Thymus (tissue), 11 donors: Measurements from ENCODE around the gene FKBP7. TPM values are rescaled to one million over a fixed set of nuclear protein-coding genes. Genes with fewer than 3 reads are reported as not detected.
"Not testable (repeated sequence)": the region's sequence is repeated elsewhere in the genome, so short reads cannot be mapped to it uniquely, and the experiment has no call there.

Experiments
- DNase-seq, 9 donors: peaks; one replicate each; pipeline ENCODE4 v3.0.0-alpha.2; 2013; ENCODE audit warnings: low spot score in 9 of 9, low read depth in 6 of 9, missing footprints in 1 of 9
- H3K27ac ChIP-seq, 2 donors: one replicate each; pipeline ENCODE4 v1.5.1; 2013; ENCODE audit warnings: control low read depth in 1 of 2, low read depth in 1 of 2, low read length in 1 of 2, mild to moderate bottlenecking in 1 of 2, moderate library complexity in 1 of 2
- H3K27me3 ChIP-seq, 2 donors: one replicate each; pipeline ENCODE4 v1.5.1; 2013; ENCODE audit warnings: low read length in 1 of 2; ENCODE audit not compliant: control insufficient read depth in 2 of 2, insufficient read depth in 1 of 2
- H3K36me3 ChIP-seq, 2 donors: one replicate each; pipeline ENCODE4 v1.5.1; 2013; ENCODE audit warnings: low read length in 1 of 2, mild to moderate bottlenecking in 1 of 2, moderate library complexity in 1 of 2; ENCODE audit not compliant: control insufficient read depth in 2 of 2, insufficient read depth in 2 of 2
- H3K4me1 ChIP-seq, 2 donors: one replicate each; pipeline ENCODE4 v1.5.1; 2013; ENCODE audit warnings: low read length in 2 of 2; ENCODE audit not compliant: control insufficient read depth in 2 of 2, insufficient read depth in 2 of 2
- H3K4me3 ChIP-seq, 2 donors: one replicate each; pipeline ENCODE4 v1.5.1; 2013; ENCODE audit warnings: low read length in 2 of 2, control low read depth in 1 of 2, mild to moderate bottlenecking in 1 of 2
- H3K9me3 ChIP-seq, 2 donors: one replicate each; pipeline ENCODE4 v1.5.1; 2013; ENCODE audit warnings: low read length in 1 of 2, mild to moderate bottlenecking in 1 of 2; ENCODE audit not compliant: control insufficient read depth in 2 of 2, insufficient read depth in 1 of 2
- WGBS: extraction: QIAGEN DNeasy Blood & Tissue Kit; methylation state at CpG from one replicate; pipeline ENCODE4 v1.1.7; 2013; 5-methylcytosine and 5-hydroxymethylcytosine counted together
- polyA plus RNA-seq: library from polyadenylated mRNA; stranded (reverse); fragments of 200-250 nt; gene quantifications from one replicate; pipeline ENCODE4 v1.2.3, GENCODE V29; 2013
- total RNA-seq: library from RNA; stranded (reverse); fragments of 120-200 nt; gene quantifications from one replicate; pipeline ENCODE4 v1.2.4, GENCODE V29; 2013
- donor health status: healthy.

The FKBP7 gene
- total and polyA plus RNA-seq, 2 donors = 6.5 to 7.4 TPM

DNA sequence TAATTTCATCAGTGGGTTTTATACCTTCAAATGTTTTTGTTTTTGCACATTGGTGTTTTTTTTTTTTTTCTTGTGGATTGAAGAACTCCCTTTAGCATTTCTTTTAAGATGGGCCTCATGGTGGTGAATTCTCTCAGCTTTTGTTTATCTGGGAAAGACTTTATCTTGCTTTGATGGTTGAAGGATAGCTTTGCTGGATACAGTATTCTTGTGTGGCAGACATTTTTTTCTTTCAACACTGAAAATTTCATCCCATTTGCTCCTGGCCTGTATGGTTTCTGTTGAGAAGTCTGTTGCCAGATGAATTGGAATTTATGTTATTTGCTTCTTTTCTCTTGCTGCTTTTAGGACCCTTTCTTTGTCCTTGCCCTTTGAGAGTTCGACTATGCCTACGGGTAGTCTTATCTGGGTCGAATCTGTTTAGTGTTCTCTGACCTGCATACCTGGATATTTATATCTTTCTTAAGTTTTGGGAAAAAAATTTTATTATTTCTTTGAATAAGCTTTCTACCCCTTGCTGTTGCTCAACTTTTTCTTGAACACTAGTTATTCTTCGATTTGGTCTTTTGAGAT, 53.1 kb downstream of the FKBP7 start:
- no peak overlapping the region for H3K4me3 ChIP-seq
- WGBS = 98% methylated on average over 4 of the region's 4 CpGs
- H3K27ac ChIP-seq = no peak overlapping the region
- peaks cover 11 to 29% of the 10 kb centered on the region in 2 donors for H3K36me3 ChIP-seq
- no peaks in the 10 kb centered on the region for H3K4me1 ChIP-seq
- DNase-seq = no peak
- peaks cover 0 to 4% of the 10 kb centered on the region in 2 donors for H3K9me3 ChIP-seq
- H3K27me3 ChIP-seq = no peaks in the 10 kb centered on the region

DNA sequence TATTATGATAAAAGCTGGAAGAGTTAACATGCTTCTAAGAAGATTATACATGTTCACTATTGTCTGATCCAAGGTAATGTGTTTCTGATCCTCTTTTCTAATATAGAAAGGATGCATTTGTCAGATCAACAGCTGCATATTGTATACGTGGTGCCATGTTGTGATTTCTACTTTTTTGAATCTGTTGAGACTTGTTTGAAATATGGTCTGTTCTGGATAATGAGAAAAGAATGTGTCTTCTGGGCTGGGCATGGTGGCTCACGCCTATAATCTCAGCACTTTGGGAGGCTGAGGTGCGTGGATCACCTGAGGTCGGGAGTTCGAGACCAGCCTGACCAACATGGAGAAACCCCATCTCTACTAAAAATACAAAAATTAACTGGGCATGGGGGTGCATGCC, 54.7 kb downstream of the FKBP7 start:
- not testable (repeated sequence) for H3K27ac ChIP-seq, H3K9me3 ChIP-seq, DNase-seq, H3K4me1 ChIP-seq, H3K27me3 ChIP-seq, H3K4me3 ChIP-seq
- 97% methylated on average over 5 of the region's 5 CpGs for WGBS
- H3K36me3 ChIP-seq = peaks cover 3 to 16% of the 10 kb centered on the region in 2 donors

DNA sequence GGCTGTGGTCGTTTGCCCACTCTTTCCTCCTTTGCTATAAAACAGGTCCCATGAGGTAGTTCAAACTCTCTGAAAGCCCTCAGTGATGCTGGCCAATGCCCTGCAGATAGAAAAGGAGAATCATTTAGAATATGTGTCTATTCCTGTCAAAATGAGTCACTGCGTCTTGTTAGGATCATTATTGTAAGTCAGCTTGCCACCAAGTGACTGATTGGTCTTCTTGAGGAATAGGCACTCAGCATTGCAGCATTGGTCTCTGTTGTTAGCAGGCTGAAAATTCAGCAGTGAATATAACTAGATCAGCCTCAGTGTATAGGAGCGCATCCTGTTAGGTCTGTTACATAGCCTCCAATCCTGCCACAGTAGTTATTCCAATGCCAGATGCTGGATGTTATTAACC, 56.3 kb downstream of the FKBP7 start:
- Histone ChIP-seq H3K4me3 (no peak overlapping the region), H3K9me3 (peaks cover 0 to 4% of the 10 kb centered on the region in 2 donors), H3K27ac (no peak overlapping the region), H3K4me1 (no peaks in the 10 kb centered on the region), H3K27me3 (no peaks in the 10 kb centered on the region), H3K36me3 (peaks cover under 1 to 7% of the 10 kb centered on the region in 2 donors)
- DNase-seq = no peak
- WGBS = 82% methylated on average over 3 of the region's 3 CpGs

DNA sequence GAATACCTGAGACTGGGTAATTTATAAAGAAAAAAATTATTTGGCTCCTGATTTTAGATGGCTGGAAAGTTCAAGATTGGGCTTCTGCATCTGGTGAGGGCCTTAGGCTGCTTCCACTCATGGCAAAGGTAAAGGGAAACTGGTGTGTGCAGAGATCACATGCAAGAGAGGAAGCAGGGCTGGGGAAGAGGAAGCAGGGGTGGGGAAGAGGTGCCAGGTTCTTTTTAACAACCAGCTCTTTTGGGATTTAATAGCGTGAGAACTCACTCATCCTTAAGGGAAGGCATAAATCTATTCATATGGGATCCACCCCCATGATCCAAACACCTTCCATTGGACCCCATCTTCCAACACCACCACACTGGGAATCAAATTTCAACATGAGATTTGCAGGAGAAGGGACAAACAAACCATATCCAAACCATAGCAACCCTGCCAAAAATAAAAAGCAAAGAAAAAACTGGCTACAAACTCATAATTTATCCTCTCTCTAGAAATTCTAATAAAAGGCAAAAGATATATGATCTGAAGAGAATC, 57.9 kb downstream of the FKBP7 start:
- no peak for DNase-seq
- Histone ChIP-seq H3K27ac (no peak overlapping the region), H3K9me3 (no peaks in the 10 kb centered on the region), H3K36me3 (no peaks in the 10 kb centered on the region), H3K4me3 (no peak overlapping the region), H3K27me3 (no peaks in the 10 kb centered on the region), H3K4me1 (no peaks in the 10 kb centered on the region)
- 50% methylated on average over 1 of the region's 1 CpG for WGBS

DNA sequence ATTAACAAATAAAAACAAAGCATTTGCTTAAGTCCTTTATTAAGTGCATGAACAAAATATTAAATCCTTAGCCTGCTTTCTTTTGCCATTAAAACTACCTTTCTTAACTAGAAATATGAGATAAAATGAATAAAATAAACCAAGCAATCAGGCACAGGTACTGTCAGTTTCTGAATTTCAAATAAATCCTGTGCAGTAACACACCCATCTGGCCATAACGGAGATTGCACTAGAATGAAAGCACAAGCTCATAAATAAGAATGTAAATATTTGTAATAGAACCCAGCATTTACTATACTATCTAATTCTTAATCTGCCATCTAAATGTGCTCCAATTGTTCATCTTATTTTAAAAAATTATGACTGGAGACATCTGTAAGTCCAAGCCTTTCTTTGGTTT, 59.3 kb downstream of the FKBP7 start:
- no peaks in the 10 kb centered on the region for H3K27me3 ChIP-seq
- H3K4me1 ChIP-seq = peaks cover 0 to 6% of the 10 kb centered on the region in 2 donors
- WGBS = 94% methylated on average over 1 of the region's 1 CpG
- no peak for DNase-seq
- H3K27ac ChIP-seq = no peak overlapping the region
- H3K9me3 ChIP-seq = no peaks in the 10 kb centered on the region
- H3K4me3 ChIP-seq = no peak overlapping the region
- no peaks in the 10 kb centered on the region for H3K36me3 ChIP-seq

DNA sequence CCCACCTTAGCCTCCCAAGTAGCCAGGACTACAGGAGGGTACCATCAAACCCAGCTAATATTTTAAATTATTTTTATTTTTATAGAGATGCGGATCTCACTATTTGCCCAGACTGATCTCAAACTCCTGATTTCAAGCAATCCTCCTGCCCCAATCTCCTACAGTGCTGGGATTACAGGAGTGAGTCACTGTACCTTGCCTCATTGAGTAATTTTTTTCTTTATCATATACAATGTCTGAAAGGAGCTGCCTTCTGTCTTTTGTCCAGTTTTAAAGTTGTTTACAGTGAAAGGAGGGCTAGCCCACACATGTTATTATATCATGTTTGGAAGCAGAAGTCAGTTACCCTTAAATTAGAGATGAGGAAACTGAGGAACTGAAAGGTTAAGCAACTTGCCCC, 60.0 kb downstream of the FKBP7 start:
- Histone ChIP-seq H3K27ac (no peak overlapping the region), H3K4me1 (peaks cover 0 to 6% of the 10 kb centered on the region in 2 donors), H3K27me3 (no peaks in the 10 kb centered on the region), H3K4me3 (no peak overlapping the region), H3K9me3 (no peaks in the 10 kb centered on the region), H3K36me3 (no peaks in the 10 kb centered on the region)
- 100% methylated on average over 1 of the region's 1 CpG for WGBS
- DNase-seq = no peak

DNA sequence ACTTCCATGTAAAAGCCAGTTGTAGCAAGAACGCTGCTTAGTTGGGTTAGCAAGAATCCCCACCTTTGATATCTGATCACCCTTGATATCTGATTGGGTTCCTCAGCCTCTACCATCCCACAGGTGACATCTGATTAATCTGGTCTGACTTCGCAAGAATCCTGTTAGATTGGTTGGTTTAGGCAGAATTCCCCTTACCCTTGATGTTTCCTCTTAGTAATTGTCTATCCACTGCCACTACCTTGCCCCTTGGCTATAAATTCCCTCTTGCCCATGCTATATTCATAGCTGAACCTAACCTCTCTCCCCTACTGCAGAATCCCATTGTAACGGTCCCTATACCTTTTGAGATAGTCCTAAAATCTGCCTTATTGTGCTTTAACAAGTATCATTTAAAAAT, 60.5 kb downstream of the FKBP7 start:
- H3K4me1 ChIP-seq = peaks cover 0 to 9% of the 10 kb centered on the region in 2 donors
- H3K27me3 ChIP-seq = no peaks in the 10 kb centered on the region
- DNase-seq = no peak
- no peaks in the 10 kb centered on the region for H3K9me3 ChIP-seq
- H3K36me3 ChIP-seq = no peaks in the 10 kb centered on the region
- no peak overlapping the region for H3K27ac ChIP-seq
- H3K4me3 ChIP-seq = no peak overlapping the region
- 96% methylated on average over 3 of the region's 3 CpGs for WGBS

DNA sequence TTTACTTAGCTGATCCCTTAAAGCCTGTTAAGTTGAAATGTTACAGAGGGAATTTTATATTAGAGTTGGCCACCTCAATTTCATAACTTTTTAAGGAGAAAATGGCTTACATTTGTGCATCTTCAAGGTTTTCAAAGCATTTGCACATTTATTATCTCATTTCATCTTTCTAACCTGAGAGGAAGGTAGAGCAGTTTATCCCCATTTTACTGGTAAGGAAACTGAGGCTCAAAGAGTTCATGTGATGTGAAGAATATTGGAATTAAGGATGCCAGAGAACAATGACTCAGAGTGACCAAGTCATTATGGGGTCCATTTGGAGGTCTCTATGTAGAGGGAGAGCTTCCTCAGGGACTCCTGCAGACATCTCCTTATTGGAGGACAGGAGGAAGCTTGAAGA, 62.4 kb downstream of the FKBP7 start:
- Histone ChIP-seq H3K27ac (no peak overlapping the region), H3K4me1 (peaks cover 0 to 9% of the 10 kb centered on the region in 2 donors), H3K9me3 (no peaks in the 10 kb centered on the region)

DNA sequence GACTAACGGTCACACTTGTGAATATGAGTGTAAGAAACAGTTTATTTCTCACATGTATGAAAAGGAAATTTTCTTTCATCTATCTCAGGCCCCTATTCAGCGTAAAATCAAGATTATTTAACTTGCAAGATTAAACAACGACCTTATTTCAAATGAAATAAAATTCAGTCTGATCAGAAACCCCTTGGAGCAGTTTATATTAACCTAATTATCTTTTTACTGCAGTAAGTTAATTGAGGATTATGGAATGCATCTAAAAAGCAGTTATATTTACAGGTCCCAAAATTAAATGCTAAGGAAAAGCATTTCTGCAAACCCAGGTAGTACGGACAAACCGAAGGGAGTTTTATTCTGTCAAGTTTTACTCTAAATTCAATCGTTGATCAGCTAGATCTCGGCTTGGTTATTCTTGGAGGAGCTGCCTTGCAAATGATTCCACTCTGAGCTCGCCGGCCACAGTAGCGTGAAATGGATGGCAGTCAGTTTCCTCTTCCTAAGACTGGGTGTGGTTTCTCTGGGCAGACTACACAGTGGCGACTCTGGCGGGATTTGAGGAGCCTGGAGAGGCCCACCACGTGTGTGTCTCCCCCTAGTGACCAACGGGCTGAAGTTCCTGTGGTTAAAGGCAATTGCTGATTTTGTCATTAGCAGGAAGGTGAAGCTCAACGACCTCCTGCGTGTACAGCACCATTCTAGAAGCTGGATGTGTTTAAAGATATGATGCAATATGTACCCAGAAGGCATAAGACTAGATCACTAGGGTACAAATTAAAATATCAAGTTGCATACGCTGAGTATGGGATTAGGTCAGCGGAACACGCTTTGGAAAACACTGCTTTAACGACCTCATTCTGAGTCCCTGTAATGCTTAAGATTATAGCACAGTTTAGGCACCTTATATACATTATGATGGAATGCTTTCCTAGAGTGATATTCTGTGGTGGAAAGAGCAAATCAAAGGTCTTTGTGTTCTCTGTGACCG, 63.8 kb downstream of the FKBP7 start:
- 17% methylated on average over 21 of the region's 21 CpGs for WGBS
- no peaks in the 10 kb centered on the region for H3K27me3 ChIP-seq
- H3K36me3 ChIP-seq = no peaks in the 10 kb centered on the region
- DNase-seq = peak; percentile 57 to 90 (median 68)
- no peaks in the 10 kb centered on the region for H3K9me3 ChIP-seq
- H3K4me1 ChIP-seq = peaks cover 0 to 9% of the 10 kb centered on the region in 2 donors
- H3K4me3 ChIP-seq = peak overlapping the region; percentile 55 to 58
- H3K27ac ChIP-seq = peak overlapping the region; percentile 74 to 83

More for the DNA sequence above, 62.4 kb downstream of the FKBP7 start:
- Histone ChIP-seq H3K36me3 (no peaks in the 10 kb centered on the region), H3K4me3 (no peak overlapping the region), H3K27me3 (no peaks in the 10 kb centered on the region)
- no peak for DNase-seq
